LNCaP clone FGC (cell line): ENCODE data around the gene CCDC97.

Source experiments
- DNase-seq: peaks from one replicate; pipeline ENCODE4 v3.0.0-alpha.2; 2011; ENCODE audit warnings: low read depth
- H3K4me3 ChIP-seq: 2 replicates; pipeline ENCODE4 v1.5.1; 2011; ENCODE audit warnings: mild to moderate bottlenecking, low read depth, low read length, control low read depth
- TF ChIP-seq, protein P1 (sequence below): IDR thresholded peaks from 2 replicates; pipeline ENCODE4 v1.5.1; 2012; ENCODE audit warnings: mild to moderate bottlenecking; ENCODE audit not compliant: control insufficient read depth, insufficient read depth; ENCODE audit errors: extremely low read depth

Gene CCDC97

DNA sequence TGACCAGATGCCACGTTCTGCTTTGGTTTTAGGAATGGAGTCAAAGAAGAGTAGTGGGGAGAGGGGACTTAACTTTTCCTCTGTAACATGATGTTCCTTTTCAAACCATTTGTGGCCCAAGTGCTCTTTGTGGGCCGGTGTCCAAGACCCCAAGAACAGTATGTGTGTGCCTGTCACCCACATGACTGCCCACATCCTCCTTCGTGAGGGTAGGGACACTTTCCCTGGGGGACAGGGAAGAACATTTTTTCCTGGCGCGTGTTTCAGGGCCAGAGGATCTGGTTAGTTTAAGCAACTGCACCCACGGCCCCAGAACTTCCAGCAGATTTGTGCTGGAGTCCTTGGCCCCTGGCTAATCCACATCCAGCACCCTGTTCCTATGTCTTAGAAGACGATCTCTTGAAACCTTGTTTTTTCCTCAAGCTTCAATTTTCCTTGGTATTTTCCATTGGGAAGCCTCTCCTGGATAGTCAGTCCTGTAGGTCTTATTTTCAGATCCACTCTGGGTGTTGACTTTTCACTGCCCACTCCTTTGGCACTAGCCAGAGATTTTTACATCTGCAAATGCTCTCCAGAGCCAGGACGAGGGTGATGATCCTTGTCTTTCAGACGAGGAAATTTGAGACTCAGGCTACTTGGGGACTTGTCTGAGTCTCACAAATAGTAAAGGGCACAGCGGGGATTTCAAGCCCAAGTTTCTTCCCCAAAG lies 10.8 kb upstream of the CCDC97 start:
- TF ChIP-seq, protein P1, sequence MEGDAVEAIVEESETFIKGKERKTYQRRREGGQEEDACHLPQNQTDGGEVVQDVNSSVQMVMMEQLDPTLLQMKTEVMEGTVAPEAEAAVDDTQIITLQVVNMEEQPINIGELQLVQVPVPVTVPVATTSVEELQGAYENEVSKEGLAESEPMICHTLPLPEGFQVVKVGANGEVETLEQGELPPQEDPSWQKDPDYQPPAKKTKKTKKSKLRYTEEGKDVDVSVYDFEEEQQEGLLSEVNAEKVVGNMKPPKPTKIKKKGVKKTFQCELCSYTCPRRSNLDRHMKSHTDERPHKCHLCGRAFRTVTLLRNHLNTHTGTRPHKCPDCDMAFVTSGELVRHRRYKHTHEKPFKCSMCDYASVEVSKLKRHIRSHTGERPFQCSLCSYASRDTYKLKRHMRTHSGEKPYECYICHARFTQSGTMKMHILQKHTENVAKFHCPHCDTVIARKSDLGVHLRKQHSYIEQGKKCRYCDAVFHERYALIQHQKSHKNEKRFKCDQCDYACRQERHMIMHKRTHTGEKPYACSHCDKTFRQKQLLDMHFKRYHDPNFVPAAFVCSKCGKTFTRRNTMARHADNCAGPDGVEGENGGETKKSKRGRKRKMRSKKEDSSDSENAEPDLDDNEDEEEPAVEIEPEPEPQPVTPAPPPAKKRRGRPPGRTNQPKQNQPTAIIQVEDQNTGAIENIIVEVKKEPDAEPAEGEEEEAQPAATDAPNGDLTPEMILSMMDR: no peak
- no peak overlapping the region for H3K4me3 ChIP-seq
- no peak for DNase-seq

DNA sequence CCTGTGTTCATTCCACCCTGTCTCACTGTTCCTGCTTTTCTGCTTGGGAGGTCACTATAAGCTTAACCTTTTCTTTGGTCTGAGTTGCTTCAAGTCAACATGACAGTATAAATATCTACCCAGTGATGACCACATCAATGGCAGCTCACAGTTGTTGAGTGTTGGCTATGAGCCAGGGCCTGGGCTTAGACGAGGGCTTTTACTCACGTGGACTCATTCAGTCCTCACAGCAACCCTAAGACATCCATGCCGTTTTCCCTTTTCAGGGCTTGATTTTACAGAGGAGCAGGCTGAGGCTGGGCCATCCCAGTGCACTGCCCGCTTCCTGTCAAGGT lies 10.2 kb upstream of the CCDC97 start:
- no peak for DNase-seq
- H3K4me3 ChIP-seq: no peak overlapping the region
- TF ChIP-seq, protein P1: no peak

- H3K4me3 ChIP-seq: no peak overlapping the region
- TF ChIP-seq, protein P1: no peak
- DNase-seq: no peak
These were observed 9.4 kb upstream of the CCDC97 start for GRCh38 chr19:41300555-41300954.

DNA sequence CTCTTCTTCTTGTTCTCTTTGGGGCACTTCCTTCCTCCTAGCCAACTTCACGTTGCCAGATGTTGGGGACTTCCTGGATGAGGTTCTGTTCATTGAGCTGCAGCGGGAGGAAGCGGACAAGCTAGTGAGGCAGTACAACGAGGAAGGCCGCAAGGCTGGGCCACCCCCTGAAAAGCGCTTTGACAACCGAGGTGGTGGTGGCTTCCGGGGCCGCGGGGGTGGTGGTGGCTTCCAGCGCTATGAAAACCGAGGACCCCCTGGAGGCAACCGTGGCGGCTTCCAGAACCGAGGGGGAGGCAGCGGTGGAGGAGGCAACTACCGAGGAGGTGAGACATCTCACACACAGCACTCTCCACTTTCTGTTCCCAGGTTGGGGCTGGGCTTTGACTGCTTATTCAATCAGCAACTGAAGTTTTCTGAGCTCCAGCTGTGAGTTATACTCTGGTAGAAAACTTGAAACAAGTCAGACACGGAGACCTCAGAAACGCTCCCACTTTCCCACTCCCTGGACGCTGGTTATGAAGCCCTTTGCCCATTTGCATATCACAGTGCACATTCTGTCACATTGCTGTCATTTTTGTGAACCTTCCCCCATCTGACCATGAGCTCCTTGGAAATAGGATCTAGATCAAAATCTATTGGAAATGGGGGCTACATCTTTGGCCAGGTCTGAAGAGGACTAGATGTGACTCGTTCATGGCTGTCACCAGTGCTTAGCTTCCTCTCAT lies 7.2 kb upstream of the CCDC97 start:
- no peak for DNase-seq
- no peak overlapping the region for H3K4me3 ChIP-seq
- TF ChIP-seq, protein P1: no peak

- no peak overlapping the region for H3K4me3 ChIP-seq
- TF ChIP-seq, protein P1: no peak
- no peak for DNase-seq
These were observed 6.0 kb upstream of the CCDC97 start for GRCh38 chr19:41303954-41304353.

DNA sequence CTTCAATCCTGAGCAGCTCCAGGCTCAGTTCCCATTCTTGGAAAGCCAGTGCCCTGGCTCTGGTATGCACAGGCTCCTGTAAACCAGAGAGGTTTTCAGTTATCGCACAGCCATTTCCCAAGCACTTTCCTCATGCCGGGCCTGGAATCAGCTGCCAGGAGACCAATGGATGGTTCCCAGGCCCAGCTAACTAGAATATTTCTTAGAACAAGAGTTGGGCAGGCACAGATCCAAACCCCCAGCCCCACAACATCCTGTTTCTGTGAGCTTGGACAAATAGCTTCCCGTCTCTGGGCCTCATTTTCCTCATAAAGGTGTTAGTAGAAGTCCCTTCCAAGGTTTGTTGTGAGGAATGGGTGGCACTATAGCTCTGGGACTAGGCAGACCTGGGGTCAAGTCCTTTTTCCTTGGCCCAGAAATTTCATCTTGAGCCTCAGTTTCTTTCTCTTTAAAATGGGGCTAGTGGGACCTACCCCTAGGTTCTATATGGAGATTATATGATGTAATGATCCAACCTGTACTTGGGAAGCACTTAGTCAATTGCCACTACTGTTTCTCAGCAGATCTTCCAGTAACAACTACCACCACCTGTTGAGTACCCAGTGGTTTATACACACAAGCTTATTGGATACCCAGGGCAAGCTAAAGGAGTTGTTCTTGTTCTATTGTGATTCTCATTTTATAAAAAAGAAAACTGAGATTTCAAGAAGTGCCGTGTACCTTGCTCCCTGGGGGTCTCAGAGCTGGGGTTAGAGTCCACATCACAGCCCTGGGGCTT lies 5.1 kb upstream of the CCDC97 start:
- no peak for DNase-seq
- TF ChIP-seq, protein P1: no peak
- no peak overlapping the region for H3K4me3 ChIP-seq
